GM12873 (cell line): ENCODE results near the gene GOLGA8N.

Source experiments
- CTCF ChIP-seq: IDR thresholded peaks from 2 replicates; pipeline ENCODE4 v1.5.1; 2012; ENCODE audit warnings: low read depth, mild to moderate bottlenecking, moderate library complexity, low read length, control low read depth; ENCODE audit not compliant: insufficient read depth; ENCODE audit errors: missing control alignments

GOLGA8N gene

GRCh38 chr15:32642667-32643435, 49.6 kb downstream of the GOLGA8N start:
- TF ChIP-seq CTCF = no peak

GRCh38 chr15:32643907-32644445, 50.7 kb downstream of the GOLGA8N start:
- TF ChIP-seq CTCF = no peak

GRCh38 chr15:32646291-32646690, 53.0 kb downstream of the GOLGA8N start:
- TF ChIP-seq CTCF = no peak

- peak; percentile 38 for TF ChIP-seq CTCF
These were observed 56.1 kb downstream of the GOLGA8N start for GRCh38 chr15:32649342-32649741.

- peak; percentile 98 for TF ChIP-seq CTCF
These were observed 58.1 kb downstream of the GOLGA8N start for GRCh38 chr15:32651229-32651837.

GRCh38 chr15:32652178-32652577, 58.9 kb downstream of the GOLGA8N start:
- TF ChIP-seq CTCF = no peak

GRCh38 chr15:32656091-32656490, 62.8 kb downstream of the GOLGA8N start:
- TF ChIP-seq CTCF = no peak
